ENCODE results near the gene MLLT6. TPM values are rescaled to one million over a fixed set of nuclear protein-coding genes. Genes with fewer than 3 reads are reported as not detected.

The MLLT6 gene
- polyA plus RNA-seq, 3 donors = 0.72 to 55.4 (median 0.82) TPM

DNA sequence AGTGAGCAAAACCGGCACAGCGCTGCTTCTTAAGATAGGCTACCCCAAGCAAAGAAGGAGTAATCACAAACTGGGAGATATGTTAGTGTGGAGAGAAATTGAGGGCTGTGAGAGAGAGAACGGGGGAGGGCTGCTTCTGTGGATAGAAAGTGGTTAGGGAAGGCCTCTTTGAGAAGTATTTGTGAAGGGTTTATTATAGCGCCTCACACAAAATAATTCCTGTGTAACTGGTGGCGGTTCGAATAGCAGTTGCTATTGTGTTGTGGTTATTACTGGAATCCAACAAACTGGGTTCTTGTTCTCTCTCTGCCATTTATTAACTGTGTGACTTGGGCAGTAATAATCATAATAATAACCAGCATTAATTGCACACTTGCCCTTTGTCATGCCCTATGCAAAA, 15.9 kb downstream of the MLLT6 start:
- Histone ChIP-seq H4K20me1 (ENCODE audit: insufficient read depth, low read length) (no peaks in the 10 kb centered on the region), H3K27ac (ENCODE audit: low read depth in 1 of 2, low read length in 2 of 2) (no peak overlapping the region), H3K4me3 (replicated peaks in 1 of 3; ENCODE audit: low read depth in 2 of 3, low read length in 3 of 3) (no peak overlapping the region), H3K36me3 (replicated peaks in 1 of 2; ENCODE audit: control insufficient read depth in 1 of 2, insufficient read depth in 2 of 2, low read length in 2 of 2) (peaks cover 38 to 48% of the 10 kb centered on the region in 2 donors), H2AFZ (ENCODE audit: insufficient read depth, low read depth, low read length, poor library complexity, severe bottlenecking) (no peak overlapping the region), H3K79me2 (ENCODE audit: insufficient read depth, low read length) (no peaks in the 10 kb centered on the region), H3K27me3 (ENCODE audit: control insufficient read depth in 2 of 2, insufficient read depth in 2 of 2, low read length in 2 of 2) (no peaks in the 10 kb centered on the region), H3K9me3 (replicated peaks in 1 of 2; ENCODE audit: control insufficient read depth in 1 of 2, insufficient read depth in 1 of 2, low read length in 2 of 2) (no peaks in the 10 kb centered on the region), H3K4me1 (ENCODE audit: control insufficient read depth in 1 of 2, insufficient read depth in 2 of 2, low read length in 2 of 2) (peaks cover 8 to 11% of the 10 kb centered on the region in 2 donors), H3K4me2 (replicated peaks; ENCODE audit: extremely low read depth, low read length, poor library complexity, severe bottlenecking) (no peak overlapping the region), H3K9ac (ENCODE audit: insufficient read depth, low read length, poor library complexity, severe bottlenecking) (no peak overlapping the region)
- WGBS (ENCODE audit: insufficient coverage) = 93% methylated on average over 2 of the region's 6 CpGs
- Mint-ChIP-seq H3K27me3 (ENCODE audit: low read depth in 3 of 3) (peaks cover 1 to 2% (median 1%) of the 10 kb centered on the region in 3 donors), H3K27ac (no peak overlapping the region), H3K4me1 (peaks cover 12% of the 10 kb centered on the region), H3K9me3 (peaks cover 0 to 4% (median 0%) of the 10 kb centered on the region in 7 donors), H3K36me3 (peaks cover 48 to 52% of the 10 kb centered on the region in 2 donors), H3K4me3 (no peak overlapping the region)
- intact Hi-C loops (cut with micrococcal nuclease) = no loop called here
- DNase-seq = no peak
- TF ChIP-seq, protein P1, sequence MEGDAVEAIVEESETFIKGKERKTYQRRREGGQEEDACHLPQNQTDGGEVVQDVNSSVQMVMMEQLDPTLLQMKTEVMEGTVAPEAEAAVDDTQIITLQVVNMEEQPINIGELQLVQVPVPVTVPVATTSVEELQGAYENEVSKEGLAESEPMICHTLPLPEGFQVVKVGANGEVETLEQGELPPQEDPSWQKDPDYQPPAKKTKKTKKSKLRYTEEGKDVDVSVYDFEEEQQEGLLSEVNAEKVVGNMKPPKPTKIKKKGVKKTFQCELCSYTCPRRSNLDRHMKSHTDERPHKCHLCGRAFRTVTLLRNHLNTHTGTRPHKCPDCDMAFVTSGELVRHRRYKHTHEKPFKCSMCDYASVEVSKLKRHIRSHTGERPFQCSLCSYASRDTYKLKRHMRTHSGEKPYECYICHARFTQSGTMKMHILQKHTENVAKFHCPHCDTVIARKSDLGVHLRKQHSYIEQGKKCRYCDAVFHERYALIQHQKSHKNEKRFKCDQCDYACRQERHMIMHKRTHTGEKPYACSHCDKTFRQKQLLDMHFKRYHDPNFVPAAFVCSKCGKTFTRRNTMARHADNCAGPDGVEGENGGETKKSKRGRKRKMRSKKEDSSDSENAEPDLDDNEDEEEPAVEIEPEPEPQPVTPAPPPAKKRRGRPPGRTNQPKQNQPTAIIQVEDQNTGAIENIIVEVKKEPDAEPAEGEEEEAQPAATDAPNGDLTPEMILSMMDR (IDR thresholded peaks at IDR 0.05) = no peak

- intact Hi-C loops (cut with micrococcal nuclease) = no loop called here
- Mint-ChIP-seq H3K27ac (no peak overlapping the region), H3K4me3 (no peak overlapping the region), H3K9me3 (peaks cover 0 to 4% (median 0%) of the 10 kb centered on the region in 7 donors), H3K36me3 (peaks cover 44 to 48% of the 10 kb centered on the region in 2 donors), H3K27me3 (ENCODE audit: low read depth in 3 of 3) (peaks cover 1 to 2% (median 1%) of the 10 kb centered on the region in 3 donors), H3K4me1 (peaks cover 13% of the 10 kb centered on the region)
- Histone ChIP-seq H3K9me3 (replicated peaks in 1 of 2; ENCODE audit: control insufficient read depth in 1 of 2, insufficient read depth in 1 of 2, low read length in 2 of 2) (no peaks in the 10 kb centered on the region), H3K79me2 (ENCODE audit: insufficient read depth, low read length) (no peaks in the 10 kb centered on the region), H3K9ac (ENCODE audit: insufficient read depth, low read length, poor library complexity, severe bottlenecking) (no peak overlapping the region), H3K27ac (ENCODE audit: low read depth in 1 of 2, low read length in 2 of 2) (no peak overlapping the region), H3K4me2 (replicated peaks; ENCODE audit: extremely low read depth, low read length, poor library complexity, severe bottlenecking) (no peak overlapping the region), H3K27me3 (ENCODE audit: control insufficient read depth in 2 of 2, insufficient read depth in 2 of 2, low read length in 2 of 2) (no peaks in the 10 kb centered on the region), H4K20me1 (ENCODE audit: insufficient read depth, low read length) (no peaks in the 10 kb centered on the region), H2AFZ (ENCODE audit: insufficient read depth, low read depth, low read length, poor library complexity, severe bottlenecking) (no peak overlapping the region), H3K4me1 (ENCODE audit: control insufficient read depth in 1 of 2, insufficient read depth in 2 of 2, low read length in 2 of 2) (peaks cover 8 to 11% of the 10 kb centered on the region in 2 donors), H3K4me3 (replicated peaks in 1 of 3; ENCODE audit: low read depth in 2 of 3, low read length in 3 of 3) (no peak overlapping the region), H3K36me3 (replicated peaks in 1 of 2; ENCODE audit: control insufficient read depth in 1 of 2, insufficient read depth in 2 of 2, low read length in 2 of 2) (peaks cover 31 to 39% of the 10 kb centered on the region in 2 donors)
- no peak for DNase-seq
- TF ChIP-seq, protein P1 (IDR thresholded peaks at IDR 0.05) = no peak
- WGBS (ENCODE audit: insufficient coverage) = 100% methylated on average over 1 of the region's 16 CpGs
Measured at GRCh38 chr17:38721802-38722201, 16.7 kb downstream of the MLLT6 start.
